Activated naive CD8-positive, alpha-beta T cell (primary cell): ENCODE results near the gene PEX14.

Source experiments
- H3K27ac Mint-ChIP-seq: one replicate; pipeline ENCODE4 v1.8.0; 2021; ENCODE audit warnings: mixed read lengths
- H3K27me3 Mint-ChIP-seq: one replicate; pipeline ENCODE4 v1.8.0; 2021; ENCODE audit warnings: mixed read lengths
- H3K36me3 Mint-ChIP-seq: one replicate; pipeline ENCODE4 v1.8.0; 2021; ENCODE audit warnings: mixed read lengths
- H3K4me1 Mint-ChIP-seq: one replicate; pipeline ENCODE4 v1.8.0; 2021; ENCODE audit warnings: low read depth, mixed read lengths
- H3K4me3 Mint-ChIP-seq: one replicate; pipeline ENCODE4 v1.8.0; 2021; ENCODE audit warnings: mild to moderate bottlenecking, mixed read lengths
- H3K9me3 Mint-ChIP-seq: one replicate; pipeline ENCODE4 v1.8.0; 2021; ENCODE audit warnings: low read depth, mixed read lengths

The PEX14 gene

GRCh38 chr1:10659218-10659617 lies 184.5 kb downstream of the PEX14 start:
- no peaks in the 10 kb centered on the region for H3K4me1 Mint-ChIP-seq
- no peak overlapping the region for H3K4me3 Mint-ChIP-seq
- H3K27me3 Mint-ChIP-seq: no peaks in the 10 kb centered on the region
- no peaks in the 10 kb centered on the region for H3K9me3 Mint-ChIP-seq
- H3K36me3 Mint-ChIP-seq: no peaks in the 10 kb centered on the region
- no peak overlapping the region for H3K27ac Mint-ChIP-seq

DNA sequence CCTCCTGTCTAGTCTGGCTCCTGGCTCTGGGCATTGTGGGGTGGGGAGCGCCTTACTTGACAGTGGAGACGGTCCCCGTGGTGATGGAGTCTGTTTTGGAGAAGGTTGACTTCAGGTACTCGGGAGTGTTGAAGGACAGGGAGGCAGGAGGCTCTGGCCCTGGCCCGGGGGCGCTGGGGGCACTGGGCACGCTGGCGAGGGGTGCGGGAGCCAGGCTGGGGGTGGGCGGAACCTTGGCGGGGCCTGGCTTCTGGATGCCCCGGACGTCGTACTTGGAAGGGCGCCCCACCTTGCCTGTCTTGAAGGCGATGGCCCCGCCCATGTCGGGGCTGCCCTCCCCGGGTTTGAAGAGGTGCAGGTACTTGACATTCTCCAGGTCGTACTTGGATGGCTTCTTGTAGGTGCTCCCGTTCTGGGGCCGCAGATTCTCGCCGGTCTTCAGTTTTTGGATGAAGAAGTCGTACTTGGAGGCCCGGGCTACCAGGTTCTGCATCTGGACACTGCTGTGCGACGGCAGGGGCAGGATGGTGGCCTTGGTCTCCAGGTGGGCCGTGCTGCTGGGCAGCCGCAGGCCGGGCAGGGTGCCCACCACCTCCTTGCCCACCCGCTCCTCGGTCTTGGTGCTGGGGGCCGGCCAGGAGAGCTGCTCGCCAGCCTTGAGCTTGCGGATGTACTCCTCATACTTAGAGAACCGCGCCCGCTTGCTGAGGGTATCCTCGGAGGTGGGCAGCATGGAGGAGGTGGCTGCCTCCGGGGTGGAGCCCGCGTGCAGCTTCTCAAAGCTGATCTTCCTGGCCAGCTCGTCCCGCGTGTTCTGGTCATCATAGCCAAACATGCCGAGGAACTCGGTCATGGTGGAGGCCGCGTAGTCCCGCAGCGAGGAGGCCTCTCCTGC lies 185.1 kb downstream of the PEX14 start:
- no peaks in the 10 kb centered on the region for H3K9me3 Mint-ChIP-seq
- no peak overlapping the region for H3K27ac Mint-ChIP-seq
- H3K4me3 Mint-ChIP-seq: no peak overlapping the region
- no peaks in the 10 kb centered on the region for H3K27me3 Mint-ChIP-seq
- H3K4me1 Mint-ChIP-seq: no peaks in the 10 kb centered on the region
- no peaks in the 10 kb centered on the region for H3K36me3 Mint-ChIP-seq

GRCh38 chr1:10661453-10661852 lies 186.7 kb downstream of the PEX14 start:
- H3K27ac Mint-ChIP-seq: no peak overlapping the region
- no peaks in the 10 kb centered on the region for H3K4me1 Mint-ChIP-seq
- H3K27me3 Mint-ChIP-seq: no peaks in the 10 kb centered on the region
- no peaks in the 10 kb centered on the region for H3K9me3 Mint-ChIP-seq
- no peaks in the 10 kb centered on the region for H3K36me3 Mint-ChIP-seq
- no peak overlapping the region for H3K4me3 Mint-ChIP-seq

DNA sequence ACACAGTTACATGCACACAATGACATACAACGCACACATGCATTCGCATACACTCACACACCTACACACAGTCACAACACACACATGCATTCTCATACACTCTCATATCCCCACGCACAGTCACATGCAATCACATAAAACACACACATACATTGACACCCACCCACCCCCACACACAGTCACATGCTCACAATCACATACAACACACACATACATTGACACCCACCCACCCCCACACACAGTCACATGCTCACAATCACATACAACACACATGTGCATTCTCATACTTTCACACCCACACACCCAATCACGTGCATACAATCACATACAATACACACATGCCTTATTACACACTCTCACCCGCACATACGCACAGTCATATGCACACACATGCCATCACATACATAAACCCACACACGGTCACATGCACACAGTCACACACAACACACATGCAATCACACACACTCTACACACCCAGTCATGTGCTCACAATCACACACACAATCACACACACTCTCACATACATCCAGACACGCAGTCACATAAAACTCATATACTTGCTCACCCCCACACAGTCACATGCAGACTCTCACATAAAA lies 187.4 kb downstream of the PEX14 start:
- no peaks in the 10 kb centered on the region for H3K9me3 Mint-ChIP-seq
- H3K4me1 Mint-ChIP-seq: no peaks in the 10 kb centered on the region
- no peaks in the 10 kb centered on the region for H3K27me3 Mint-ChIP-seq
- no peak overlapping the region for H3K27ac Mint-ChIP-seq
- no peaks in the 10 kb centered on the region for H3K36me3 Mint-ChIP-seq
- no peak overlapping the region for H3K4me3 Mint-ChIP-seq

DNA sequence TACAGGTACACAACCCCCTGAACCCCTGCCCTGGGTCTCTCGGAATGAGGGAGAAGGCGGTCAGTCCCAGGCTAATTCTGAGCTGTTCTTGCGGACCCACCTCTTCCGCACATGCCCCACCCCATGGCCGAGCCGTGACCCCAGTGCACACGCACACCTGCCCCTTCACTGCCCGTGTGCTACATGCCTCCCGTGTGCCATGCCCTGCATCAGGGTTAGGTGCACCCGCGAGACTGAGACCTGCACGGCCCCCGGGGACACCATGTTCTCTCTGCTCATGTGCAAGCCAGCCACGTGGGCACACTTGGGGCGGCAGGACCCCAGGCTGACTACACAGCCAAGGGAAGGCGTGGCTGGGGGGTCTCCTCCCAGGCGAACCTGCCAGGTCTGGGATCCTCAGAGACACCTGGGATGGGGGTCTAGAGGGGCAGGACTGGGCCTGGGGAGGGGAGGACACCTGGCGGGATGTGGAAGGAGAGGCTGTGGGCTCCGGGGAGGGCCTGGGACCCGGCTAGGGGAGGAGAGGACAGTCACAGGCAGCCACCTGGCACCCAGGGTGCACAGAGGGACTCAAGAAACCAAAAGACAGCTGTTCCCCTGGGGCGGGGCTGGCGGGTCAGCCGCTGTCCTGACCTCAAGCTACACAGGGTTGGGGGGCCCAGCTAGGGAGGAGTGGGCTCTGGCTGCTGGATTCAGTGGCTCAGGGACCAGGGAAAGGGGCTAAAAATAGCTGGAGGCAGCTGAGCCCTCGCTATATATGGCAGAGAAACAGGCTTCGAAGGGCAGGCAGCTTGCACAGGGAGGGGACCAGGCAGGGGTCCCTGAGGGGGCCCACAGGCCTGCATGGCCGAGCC lies 188.3 kb downstream of the PEX14 start:
- Mint-ChIP-seq H3K27ac (no peak overlapping the region), H3K36me3 (no peaks in the 10 kb centered on the region), H3K27me3 (no peaks in the 10 kb centered on the region), H3K4me1 (no peaks in the 10 kb centered on the region), H3K9me3 (no peaks in the 10 kb centered on the region), H3K4me3 (no peak overlapping the region)

DNA sequence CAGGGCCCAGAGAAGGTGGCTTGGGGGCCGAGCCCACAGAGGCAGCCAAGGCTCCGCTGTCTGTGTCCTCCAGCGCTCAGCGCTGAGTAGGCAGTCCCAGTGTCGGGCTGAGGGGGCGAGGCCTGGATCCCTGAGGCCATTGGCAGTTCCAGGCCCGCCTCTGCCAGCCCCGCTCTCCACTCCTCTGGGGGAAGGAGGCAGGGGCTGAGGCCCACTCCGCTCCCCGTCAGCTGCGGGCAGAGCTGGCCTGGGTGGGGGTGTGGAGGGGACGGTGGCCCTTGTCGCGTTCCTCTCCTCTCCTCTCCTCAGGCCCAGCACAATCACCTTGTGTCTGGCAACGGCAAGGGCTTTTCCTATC lies 188.9 kb downstream of the PEX14 start:
- H3K4me3 Mint-ChIP-seq: no peak overlapping the region
- H3K9me3 Mint-ChIP-seq: no peaks in the 10 kb centered on the region
- H3K36me3 Mint-ChIP-seq: no peaks in the 10 kb centered on the region
- H3K27ac Mint-ChIP-seq: no peak overlapping the region
- no peaks in the 10 kb centered on the region for H3K27me3 Mint-ChIP-seq
- no peaks in the 10 kb centered on the region for H3K4me1 Mint-ChIP-seq

- no peaks in the 10 kb centered on the region for H3K27me3 Mint-ChIP-seq
- H3K27ac Mint-ChIP-seq: no peak overlapping the region
- H3K4me3 Mint-ChIP-seq: no peak overlapping the region
- H3K9me3 Mint-ChIP-seq: no peaks in the 10 kb centered on the region
- H3K4me1 Mint-ChIP-seq: no peaks in the 10 kb centered on the region
- no peaks in the 10 kb centered on the region for H3K36me3 Mint-ChIP-seq
Measured at GRCh38 chr1:10664251-10664650, 189.5 kb downstream of the PEX14 start.

DNA sequence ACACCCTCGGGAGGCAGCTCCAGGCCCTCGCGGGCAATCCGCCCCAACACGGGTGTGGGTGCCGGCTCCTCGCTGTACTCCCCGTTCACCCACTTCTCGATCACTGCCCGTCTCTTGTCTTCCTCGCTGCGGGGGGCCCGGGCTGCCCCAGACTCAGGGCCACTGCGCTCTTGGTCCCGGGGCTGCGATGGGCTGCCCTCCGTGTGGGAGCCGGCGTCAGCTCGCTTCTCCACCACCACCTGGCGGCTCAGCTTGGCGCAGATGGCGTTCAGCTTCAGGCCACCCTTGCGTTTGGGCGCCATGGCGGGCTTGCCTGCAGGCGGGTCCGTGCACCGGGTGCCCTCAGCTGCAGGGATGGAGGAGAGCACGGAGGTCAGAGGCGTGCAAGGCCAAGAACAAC lies 190.5 kb downstream of the PEX14 start:
- no peaks in the 10 kb centered on the region for H3K36me3 Mint-ChIP-seq

GRCh38 chr1:10665930-10666850 lies 191.4 kb downstream of the PEX14 start:
- Mint-ChIP-seq H3K27ac (no peak overlapping the region), H3K27me3 (no peaks in the 10 kb centered on the region), H3K36me3 (no peaks in the 10 kb centered on the region), H3K4me3 (no peak overlapping the region), H3K4me1 (no peaks in the 10 kb centered on the region), H3K9me3 (no peaks in the 10 kb centered on the region)

More for the DNA sequence above, 190.5 kb downstream of the PEX14 start:
- H3K27me3 Mint-ChIP-seq: no peaks in the 10 kb centered on the region
- no peak overlapping the region for H3K4me3 Mint-ChIP-seq
- H3K9me3 Mint-ChIP-seq: no peaks in the 10 kb centered on the region
- no peaks in the 10 kb centered on the region for H3K4me1 Mint-ChIP-seq
- H3K27ac Mint-ChIP-seq: no peak overlapping the region

DNA sequence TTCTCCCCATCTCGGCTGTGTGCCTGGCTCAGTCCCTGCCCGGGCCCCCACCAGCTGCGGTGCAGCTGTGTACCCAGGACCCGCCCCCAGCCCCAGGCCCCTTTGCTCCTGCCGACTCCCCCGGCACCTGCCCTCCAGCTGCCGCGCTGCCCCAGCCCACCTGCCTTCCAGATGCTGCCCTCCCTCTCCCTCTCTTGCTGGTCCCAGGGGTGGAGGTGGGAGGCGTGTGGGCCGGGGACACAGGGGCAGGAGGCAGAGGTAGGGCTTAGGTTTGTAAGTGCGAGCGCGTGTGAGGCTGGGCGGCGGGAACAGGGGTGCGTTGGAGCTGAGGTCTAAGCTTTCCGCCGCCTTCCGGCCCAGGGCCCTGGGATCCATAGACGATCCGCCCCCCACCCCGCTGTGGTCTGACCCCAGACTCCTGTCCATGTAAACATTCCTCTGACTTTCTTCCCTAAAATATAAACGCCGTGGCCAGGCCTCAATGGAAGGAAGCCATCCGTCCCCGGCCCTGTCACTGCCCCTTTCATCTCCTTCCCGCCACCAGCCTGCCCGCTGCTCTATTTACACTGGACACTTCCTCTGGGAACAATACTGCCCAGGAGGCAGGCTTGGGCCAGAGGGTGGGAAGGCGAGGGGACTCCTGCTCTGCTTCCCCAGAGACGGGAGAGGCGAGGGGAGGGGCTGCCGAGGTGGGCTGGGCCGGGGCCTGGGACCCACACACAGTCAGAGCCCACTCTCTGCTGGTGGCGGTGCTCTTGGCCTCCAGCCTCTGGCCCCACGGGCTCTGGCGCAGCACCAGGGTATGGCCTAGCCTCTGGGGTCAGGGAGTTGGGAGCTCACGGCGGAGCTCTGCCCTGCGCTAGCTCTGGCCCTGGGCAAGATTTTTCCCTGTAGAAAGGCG lies 193.4 kb downstream of the PEX14 start:
- Mint-ChIP-seq H3K27ac (no peak overlapping the region), H3K4me1 (no peaks in the 10 kb centered on the region), H3K36me3 (no peaks in the 10 kb centered on the region), H3K27me3 (no peaks in the 10 kb centered on the region), H3K4me3 (no peak overlapping the region), H3K9me3 (no peaks in the 10 kb centered on the region)

DNA sequence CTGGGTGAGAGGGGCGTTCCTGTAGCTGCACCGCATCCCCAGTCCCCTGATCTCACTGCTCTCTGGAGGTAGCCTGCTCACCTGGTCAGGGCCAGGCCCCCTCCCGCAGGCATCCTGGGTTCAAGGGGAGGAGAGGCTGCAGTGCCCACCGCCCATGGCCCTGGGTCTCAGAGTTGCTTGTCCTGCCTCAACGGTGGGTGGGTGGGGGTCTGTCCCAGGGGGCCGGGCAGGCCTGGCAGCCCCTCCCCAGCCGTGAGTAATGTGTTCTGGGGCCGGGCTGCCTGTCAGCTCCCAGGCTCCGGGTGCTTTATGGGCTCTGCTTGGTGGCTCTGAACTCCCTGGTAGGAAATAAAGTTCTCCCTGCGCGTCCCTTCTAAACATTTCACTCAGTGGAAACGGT lies 194.8 kb downstream of the PEX14 start:
- Mint-ChIP-seq H3K27me3 (no peaks in the 10 kb centered on the region), H3K4me3 (no peak overlapping the region)

GRCh38 chr1:10670190-10670589 lies 195.4 kb downstream of the PEX14 start:
- no peak overlapping the region for H3K27ac Mint-ChIP-seq
- no peaks in the 10 kb centered on the region for H3K4me1 Mint-ChIP-seq
- no peaks in the 10 kb centered on the region for H3K36me3 Mint-ChIP-seq
- H3K27me3 Mint-ChIP-seq: no peaks in the 10 kb centered on the region
- H3K4me3 Mint-ChIP-seq: no peak overlapping the region
- H3K9me3 Mint-ChIP-seq: no peaks in the 10 kb centered on the region

More for the DNA sequence above, 194.8 kb downstream of the PEX14 start:
- H3K9me3 Mint-ChIP-seq: no peaks in the 10 kb centered on the region
- H3K36me3 Mint-ChIP-seq: no peaks in the 10 kb centered on the region
- no peak overlapping the region for H3K27ac Mint-ChIP-seq
- no peaks in the 10 kb centered on the region for H3K4me1 Mint-ChIP-seq

GRCh38 chr1:10671090-10671489 lies 196.3 kb downstream of the PEX14 start:
- no peaks in the 10 kb centered on the region for H3K27me3 Mint-ChIP-seq
- no peak overlapping the region for H3K27ac Mint-ChIP-seq
- H3K4me3 Mint-ChIP-seq: no peak overlapping the region
- no peaks in the 10 kb centered on the region for H3K9me3 Mint-ChIP-seq
- H3K4me1 Mint-ChIP-seq: no peaks in the 10 kb centered on the region
- H3K36me3 Mint-ChIP-seq: no peaks in the 10 kb centered on the region
